Hepatocyte (in vitro differentiated cells): ENCODE data around the gene FBXL7.

Experiments used
- EZH2 ChIP-seq: fragments of 200-600 bp; sonication (generic); IDR thresholded peaks from 2 replicates; pipeline ENCODE4 v1.6.1; 2016; ENCODE audit warnings: antibody characterized with exemption, mild to moderate bottlenecking, borderline replicate concordance
- EZH2phosphoT487 ChIP-seq: fragments of 200-600 bp; sonication (generic); IDR thresholded peaks from one replicate; pipeline ENCODE4 v1.6.1; 2018; ENCODE audit warnings: antibody characterized with exemption, mild to moderate bottlenecking, low read depth, moderate library complexity; ENCODE audit not compliant: unreplicated experiment, severe bottlenecking
- TF ChIP-seq, protein P1 (sequence below): fragments of 200-600 bp; sonication (generic); IDR thresholded peaks from 2 replicates; pipeline ENCODE4 v1.5.1; 2016; ENCODE audit warnings: antibody characterized with exemption, mild to moderate bottlenecking; ENCODE audit not compliant: poor library complexity

DNA sequence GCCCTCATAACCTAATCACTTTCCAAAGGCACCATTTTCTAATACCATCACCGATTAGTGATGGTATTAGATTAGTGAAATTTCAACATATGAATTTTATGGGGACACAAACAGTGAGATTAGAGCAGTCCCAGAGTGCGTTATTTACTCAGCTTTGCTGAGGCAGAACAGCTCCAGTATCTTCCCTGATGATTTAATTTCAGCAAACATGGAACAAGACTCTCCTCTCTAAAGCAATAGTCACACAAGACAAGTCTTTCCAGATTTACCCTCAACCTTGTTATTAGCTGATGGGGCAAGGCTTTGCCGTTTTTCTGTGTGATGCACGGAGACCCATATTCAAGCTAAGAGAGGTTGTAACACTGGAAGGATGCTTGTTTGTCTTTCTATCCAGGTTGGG is 333.4 kb downstream of the FBXL7 start:
- TF ChIP-seq EZH2 (no peak), EZH2phosphoT487 (no peak)
- TF ChIP-seq, protein P1, sequence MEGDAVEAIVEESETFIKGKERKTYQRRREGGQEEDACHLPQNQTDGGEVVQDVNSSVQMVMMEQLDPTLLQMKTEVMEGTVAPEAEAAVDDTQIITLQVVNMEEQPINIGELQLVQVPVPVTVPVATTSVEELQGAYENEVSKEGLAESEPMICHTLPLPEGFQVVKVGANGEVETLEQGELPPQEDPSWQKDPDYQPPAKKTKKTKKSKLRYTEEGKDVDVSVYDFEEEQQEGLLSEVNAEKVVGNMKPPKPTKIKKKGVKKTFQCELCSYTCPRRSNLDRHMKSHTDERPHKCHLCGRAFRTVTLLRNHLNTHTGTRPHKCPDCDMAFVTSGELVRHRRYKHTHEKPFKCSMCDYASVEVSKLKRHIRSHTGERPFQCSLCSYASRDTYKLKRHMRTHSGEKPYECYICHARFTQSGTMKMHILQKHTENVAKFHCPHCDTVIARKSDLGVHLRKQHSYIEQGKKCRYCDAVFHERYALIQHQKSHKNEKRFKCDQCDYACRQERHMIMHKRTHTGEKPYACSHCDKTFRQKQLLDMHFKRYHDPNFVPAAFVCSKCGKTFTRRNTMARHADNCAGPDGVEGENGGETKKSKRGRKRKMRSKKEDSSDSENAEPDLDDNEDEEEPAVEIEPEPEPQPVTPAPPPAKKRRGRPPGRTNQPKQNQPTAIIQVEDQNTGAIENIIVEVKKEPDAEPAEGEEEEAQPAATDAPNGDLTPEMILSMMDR: no peak
